GM12878 (cell line): ENCODE data around the gene CASQ1. TPM values are rescaled to one million over a fixed set of nuclear protein-coding genes. Genes with fewer than 3 reads are reported as not detected.
A peak's percentile ranks its signal among the peaks of the same experiment; 100 is the strongest.

Experiments
- ATAC-seq: fragments of 200-7000 bp; cut with Tn5 transposase; 3 replicates; pipeline ENCODE4 v1.9.1; 2020; ENCODE audit warnings: mild to moderate bottlenecking, moderate library complexity
- BruUV-seq: library from RNA; stranded (reverse); fragments of 400-500 nt; replicated peaks from 2 replicates; lab custom pipeline; 2021; lab: Mats Ljungman, UMichigan
- CTCF ChIA-PET: fragments of 300-600 bp; sonication (Branson Sonifier 250); formaldehyde crosslinking; extraction: SDS; loops from one replicate; lab custom pipeline; 2021; ENCODE audit warnings: inconsistent platforms; lab: Yijun Ruan, JAX
- POLR2A ChIA-PET: fragments of 350-600 bp; formaldehyde crosslinking; extraction: SDS; loops from one replicate; lab custom pipeline; 2021; ENCODE audit warnings: inconsistent platforms; lab: Charles Lee
- RAD21 ChIA-PET: fragments of 300-600 bp; sonication (Branson Sonifier 250); formaldehyde crosslinking; loops from one replicate; lab custom pipeline; 2023; ENCODE audit warnings: antibody characterized with exemption; ENCODE audit not compliant: unreplicated experiment; lab: Charles Lee
- SMC1A ChIA-PET: fragments of 300-600 bp; sonication (Branson Sonifier 250); formaldehyde crosslinking; loops from one replicate; lab custom pipeline; 2023; ENCODE audit not compliant: unreplicated experiment, uncharacterized antibody; lab: Charles Lee
- DNase-seq: peaks from one replicate; pipeline ENCODE4 v3.0.0-alpha.2; 2011; ENCODE audit warnings: low read depth, low spot score
- FAIRE-seq: peaks from 3 replicates; lab custom pipeline; 2011; peaks lifted over from hg19 to GRCh38; lab: Jason Lieb, UNC
- H2AFZ ChIP-seq: 2 replicates; pipeline ENCODE4 v1.6.0; 2011; ENCODE audit warnings: low read depth, low read length, control low read depth; ENCODE audit not compliant: control insufficient read depth
- H3K27ac ChIP-seq: 2 replicates; pipeline ENCODE4 v1.5.1; 2011; ENCODE audit warnings: control low read depth; ENCODE audit not compliant: control insufficient read depth, insufficient read depth
- H3K27me3 ChIP-seq, 2 experiments: replicated peaks in 1 of 2; 2 replicates each; pipeline versions ENCODE4 v1.6.0 to v1.6.1; 2011; ENCODE audit warnings: low read length in 1 of 2; ENCODE audit not compliant: control insufficient read depth in 2 of 2, insufficient read depth in 2 of 2
- H3K36me3 ChIP-seq, 2 experiments: 2 replicates each; pipeline ENCODE4 v1.5.1; 2011; ENCODE audit warnings: low read length in 1 of 2; ENCODE audit not compliant: control insufficient read depth in 2 of 2, insufficient read depth in 2 of 2
- H3K4me1 ChIP-seq: 2 replicates; pipeline ENCODE4 v1.6.1; 2011; ENCODE audit warnings: mild to moderate bottlenecking, low read length, moderate library complexity, mixed read lengths; ENCODE audit not compliant: control insufficient read depth, insufficient read depth
- H3K4me2 ChIP-seq: 2 replicates; pipeline ENCODE4 v1.6.0; 2011; ENCODE audit warnings: control low read depth; ENCODE audit not compliant: control insufficient read depth, insufficient read depth
- H3K4me3 ChIP-seq: fragments of 200-600 bp; sonication (generic); 2 replicates; pipeline ENCODE4 v1.5.1; 2016
- H3K79me2 ChIP-seq: 2 replicates; pipeline ENCODE4 v1.6.0; 2011; ENCODE audit warnings: low read length; ENCODE audit not compliant: control insufficient read depth, insufficient read depth
- H3K9ac ChIP-seq: 2 replicates; pipeline ENCODE4 v1.8.0; 2011; ENCODE audit warnings: low read length, control low read depth, mixed read lengths; ENCODE audit not compliant: control insufficient read depth, insufficient read depth
- H3K9me3 ChIP-seq: replicated peaks from 3 replicates; pipeline ENCODE4 v1.5.1; 2011; ENCODE audit warnings: mild to moderate bottlenecking, low read length; ENCODE audit not compliant: control insufficient read depth, insufficient read depth
- H4K20me1 ChIP-seq: 2 replicates; pipeline ENCODE4 v1.6.0; 2011; ENCODE audit not compliant: control insufficient read depth, insufficient read depth
- ASH2L ChIP-seq: fragments of 300-600, 200-600 bp; sonication (generic); IDR thresholded peaks from 2 replicates; pipeline ENCODE4 v1.6.1; 2017; ENCODE audit warnings: low read depth, mild to moderate bottlenecking, borderline replicate concordance
- ESRRA ChIP-seq: IDR thresholded peaks from 2 replicates; pipeline ENCODE4 v1.6.1; 2012; ENCODE audit warnings: mild to moderate bottlenecking, low read length, improper control_type of control experiment
- GATAD2B ChIP-seq: fragments of 450-650 bp; conservative IDR thresholded peaks from 2 replicates; pipeline ENCODE4 v1.6.1; 2017; ENCODE audit warnings: low read depth, mild to moderate bottlenecking, moderate library complexity
- HDGF ChIP-seq: fragments of 450-650 bp; IDR thresholded peaks from 2 replicates; pipeline ENCODE4 v1.6.1; 2016; ENCODE audit warnings: antibody characterized with exemption
- IKZF1 ChIP-seq: fragments of 450-650 bp; conservative IDR thresholded peaks from 2 replicates; pipeline ENCODE4 v1.6.1; 2017; ENCODE audit warnings: antibody characterized with exemption, mild to moderate bottlenecking
- JUND ChIP-seq: IDR thresholded peaks from 2 replicates; pipeline ENCODE4 v1.6.1; 2012; ENCODE audit warnings: low read depth, mild to moderate bottlenecking, low read length, improper control_type of control experiment, moderate library complexity
- MTA2 ChIP-seq: fragments of 450-650 bp; IDR thresholded peaks from 2 replicates; pipeline ENCODE4 v1.6.1; 2016; ENCODE audit warnings: low read depth, mild to moderate bottlenecking, moderate library complexity
- NBN ChIP-seq: fragments of 450-650 bp; IDR thresholded peaks from 2 replicates; pipeline ENCODE4 v1.6.1; 2016
- NR2C2 ChIP-seq: IDR thresholded peaks from 2 replicates; pipeline ENCODE4 v1.6.1; 2011; ENCODE audit warnings: borderline replicate concordance, low read depth; ENCODE audit not compliant: control insufficient read depth, insufficient read length
- RCOR1 ChIP-seq: conservative IDR thresholded peaks from 2 replicates; pipeline ENCODE4 v1.6.1; 2012; ENCODE audit warnings: low read depth, low read length, improper control_type of control experiment
- SREBF2 ChIP-seq: IDR thresholded peaks from 2 replicates; pipeline ENCODE4 v1.6.1; 2012; ENCODE audit warnings: mild to moderate bottlenecking, low read length
- STAT1 ChIP-seq: fragments of 450-650 bp; conservative IDR thresholded peaks from 2 replicates; pipeline ENCODE4 v1.6.1; 2014; ENCODE audit warnings: antibody characterized with exemption, mild to moderate bottlenecking
- TAF1 ChIP-seq: IDR thresholded peaks from 2 replicates; pipeline ENCODE4 v1.6.1; 2011; ENCODE audit warnings: mild to moderate bottlenecking, low read depth, low read length, borderline replicate concordance
- YY1 ChIP-seq: IDR thresholded peaks from 2 replicates; pipeline ENCODE4 v1.6.1; 2011; ENCODE audit warnings: low read depth, mild to moderate bottlenecking, low read length
- ZNF24 ChIP-seq: fragments of 450-650 bp; IDR thresholded peaks from 2 replicates; pipeline ENCODE4 v1.6.1; 2017; ENCODE audit warnings: antibody characterized with exemption, mild to moderate bottlenecking
- ZNF622 ChIP-seq: fragments of 450-650 bp; IDR thresholded peaks from 2 replicates; pipeline ENCODE4 v1.6.1; 2017; ENCODE audit warnings: mild to moderate bottlenecking, inconsistent platforms
- WGBS: methylation state at CpG from one replicate; pipeline ENCODE4 v1.1.6; 2016; ENCODE audit warnings: low lambda C conversion rate; ENCODE audit not compliant: insufficient replicate concordance, insufficient coverage; ENCODE audit errors: missing lambda C conversion rate; 5-methylcytosine and 5-hydroxymethylcytosine counted together
- in situ Hi-C: fragments of 300-500 bp; cut with MboI; formaldehyde crosslinking; loops from 9 replicates; pipeline ENCODE4 v1.14.3; 2018; ENCODE audit warnings: mixed read lengths
- intact Hi-C: fragments of 100-400 bp; cut with micrococcal nuclease; formaldehyde crosslinking; loops from one replicate; pipeline ENCODE4 v1.14.2; 2022; ENCODE audit not compliant: unreplicated experiment
- polyA plus RNA-seq, 11 experiments: library from polyadenylated mRNA; depleted of rRNA in 4 of 11; unstranded in 6 of 11; stranded (reverse) in 5 of 11; fragments of >200 nt; fragmentation: Nextera tagmentation in 4 of 11; fragmentation: Illumina TruSeq in 1 of 11; extraction: Ambion mirVana in 4 of 11; extraction: Trizol in 1 of 11; gene quantifications; 1 replicate in 1 of 11; 2 replicates in 10 of 11; pipeline versions ENCODE4 v1.2.1 to v1.2.3, GENCODE V29; 2011 to 2016; ENCODE audit warnings: inconsistent platforms in 2 of 11, missing spikeins in 2 of 11, low read depth in 1 of 11
- total RNA-seq, 4 experiments: library from RNA; depleted of rRNA in 3 of 4; stranded (reverse); fragments of >200 nt in 3 of 4; fragmentation: Illumina TruSeq in 1 of 4; extraction: Trizol in 1 of 4; gene quantifications; 2 replicates each; pipeline versions ENCODE4 v1.2.1 to v1.2.3, GENCODE V29; 2013 to 2021
- TF ChIP-seq, protein P1 (sequence below): fragments of 150-350 bp; IDR thresholded peaks from 2 replicates; pipeline ENCODE4 v1.6.1; 2014; ENCODE audit warnings: mild to moderate bottlenecking, low read depth, low read length
- TF ChIP-seq, protein P2 (sequence below), 3 experiments: IDR thresholded peaks in 2 of 3; conservative IDR thresholded peaks in 1 of 3; 2 replicates each; pipeline ENCODE4 v1.5.1; 2011; ENCODE audit warnings: low read depth in 3 of 3, low read length in 3 of 3, mild to moderate bottlenecking in 3 of 3, control low read depth in 2 of 3, moderate library complexity in 2 of 3, inconsistent platforms in 1 of 3, mixed read lengths in 1 of 3; ENCODE audit not compliant: control insufficient read depth in 2 of 3, insufficient read depth in 1 of 3; ENCODE audit errors: extremely low read depth in 1 of 3

CASQ1 gene
- total and polyA plus RNA-seq, 10 of the 15 experiments (the other 5 are each of a cell fraction or from before 2014, with no cell fraction given), result 0.10 to 0.77 (median 0.34) TPM

DNA sequence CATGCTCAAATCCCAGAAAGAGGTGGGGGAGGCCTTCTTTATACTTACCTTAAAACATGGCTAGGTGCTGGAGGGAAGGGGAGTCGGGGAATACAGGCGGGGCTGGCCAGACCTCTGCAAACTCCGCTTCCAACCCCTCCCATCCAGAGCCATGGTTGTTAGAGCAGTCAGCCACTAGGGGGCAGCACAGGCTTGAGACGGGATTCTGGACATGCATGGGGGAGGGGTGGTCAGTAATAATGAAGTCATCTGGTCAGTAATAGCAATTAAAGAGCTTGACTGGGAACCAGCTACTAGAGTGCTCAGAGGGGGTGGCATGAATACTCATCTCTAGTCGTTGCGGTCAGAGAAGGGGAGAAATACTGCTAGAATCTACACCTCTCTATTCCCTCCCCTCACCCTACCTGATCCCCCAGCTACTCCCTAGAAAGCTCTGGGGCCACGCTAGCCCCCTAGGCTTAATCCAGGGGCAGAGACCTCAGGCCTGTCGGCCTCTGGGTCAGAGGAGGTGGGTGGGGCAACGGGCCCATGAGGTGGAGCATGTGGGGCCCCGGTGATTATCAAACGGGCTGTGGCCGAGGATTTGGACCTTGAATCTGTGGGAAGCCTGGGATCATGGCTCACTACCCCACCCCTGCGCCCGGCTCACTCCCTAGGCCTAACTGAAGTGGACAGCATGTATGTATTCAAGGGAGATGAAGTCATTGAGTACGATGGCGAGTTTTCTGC is 2.9 kb downstream of the CASQ1 start (continued):
- TF ChIP-seq TAF1 (no peak), YY1 (peak; percentile 88), NBN (peak; percentile 58; the same call in 1 of the 2 replicates), GATAD2B (peak; percentile 62; the same call in 1 of the 2 replicates), JUND (peak; percentile 66; the same call in 1 of the 2 replicates), ESRRA (peak; percentile 58; the same call in 1 of the 2 replicates), MTA2 (peak; percentile 51), IKZF1 (peak; percentile 45; the same call in 1 of the 2 replicates)
- TF ChIP-seq, all 136 proteins: peak for 38

DNA sequence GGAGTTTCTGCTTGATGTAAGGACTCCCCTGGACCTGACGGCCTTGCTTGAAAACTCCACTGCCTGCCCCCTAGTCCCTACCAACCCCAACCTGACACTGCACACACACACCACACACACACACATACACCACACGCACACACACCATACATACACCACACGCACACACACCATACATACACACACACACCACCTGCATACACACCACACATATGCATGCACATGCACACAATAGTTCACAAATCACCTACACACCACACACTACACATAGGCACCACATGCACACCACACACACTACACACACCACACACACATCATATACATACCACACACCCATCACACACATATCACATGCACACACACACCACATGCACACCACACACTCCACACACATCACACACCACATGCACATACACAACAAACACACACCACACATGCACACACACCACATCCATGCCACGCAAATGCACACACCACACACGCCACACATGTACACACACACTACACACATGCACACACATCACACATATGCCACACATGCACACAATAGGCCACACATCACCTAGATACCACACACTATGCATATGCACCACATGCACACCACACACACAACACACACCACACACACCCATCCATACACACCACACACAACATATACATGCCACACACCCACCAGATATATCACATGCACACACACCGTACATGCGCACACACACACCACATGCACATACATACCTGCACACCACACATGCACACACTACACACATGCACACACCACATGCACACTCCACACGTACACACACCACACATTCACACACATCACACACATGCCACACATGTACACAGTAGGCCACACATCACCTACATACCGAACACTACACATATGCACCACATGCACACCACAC is 3.7 kb downstream of the CASQ1 start:
- Histone ChIP-seq H4K20me1 (no peaks in the 10 kb centered on the region), H3K36me3 (no peaks in the 10 kb centered on the region), H3K4me3 (no peak overlapping the region), H3K79me2 (no peaks in the 10 kb centered on the region), H3K9me3 (no peaks in the 10 kb centered on the region), H3K27ac (no peak overlapping the region), H3K4me2 (no peak overlapping the region), H3K27me3 (peaks cover 0 to 3% of the 10 kb centered on the region in 2 experiments; a peak in 1 of 4 replicates), H3K4me1 (peaks cover 17% of the 10 kb centered on the region), H2AFZ (no peak overlapping the region), H3K9ac (no peak overlapping the region)
- no TSS peak for BruUV-seq
- FAIRE-seq, result peak; percentile 86
- in situ Hi-C loops, result loop anchor here (5.0 kb wide), 1 partner anchor 98 kb away; no protein-coding TSS in a partner anchor
- no peak for ATAC-seq
- DNase-seq, result no peak
- intact Hi-C loops, result loop anchor here (1.0 to 5.0 kb wide), 6 partner anchors 25 to 413 kb away; no protein-coding TSS in a partner anchor
- ChIA-PET RAD21 (interaction anchor here (0.6 to 5.4 kb wide), 48 partner anchors 9 to 384 kb away, joined by 3 to 128 read pairs (median 4); partner anchors contain the start of genes DCAF8 and PEX19), CTCF (interaction anchor here (0.5 to 8.7 kb wide), 55 partner anchors 9 to 415 kb away, joined by 3 to 273 read pairs (median 5); partner anchors contain the start of genes DCAF8 and PEX19), POLR2A (interaction anchor here (1.0 to 2.1 kb wide), 4 partner anchors 10 to 97 kb away, joined by 4 to 10 read pairs (median 6); no protein-coding TSS in a partner anchor), SMC1A (interaction anchor here (0.6 to 5.6 kb wide), 43 partner anchors 7 to 416 kb away, joined by 3 to 123 read pairs (median 5); partner anchors contain the start of genes ATP1A4, DCAF8, IGSF8 and PEX19)
- 67% methylated on average over 9 of the region's 9 CpGs for WGBS
- TF ChIP-seq STAT1 (no peak), ZNF622 (no peak), SREBF2 (no peak), ZNF24 (no peak), RCOR1 (no peak), HDGF (peak; percentile 85), NR2C2 (peak; percentile 51), ASH2L (no peak), MTA2 (no peak)
- TF ChIP-seq, protein P1, sequence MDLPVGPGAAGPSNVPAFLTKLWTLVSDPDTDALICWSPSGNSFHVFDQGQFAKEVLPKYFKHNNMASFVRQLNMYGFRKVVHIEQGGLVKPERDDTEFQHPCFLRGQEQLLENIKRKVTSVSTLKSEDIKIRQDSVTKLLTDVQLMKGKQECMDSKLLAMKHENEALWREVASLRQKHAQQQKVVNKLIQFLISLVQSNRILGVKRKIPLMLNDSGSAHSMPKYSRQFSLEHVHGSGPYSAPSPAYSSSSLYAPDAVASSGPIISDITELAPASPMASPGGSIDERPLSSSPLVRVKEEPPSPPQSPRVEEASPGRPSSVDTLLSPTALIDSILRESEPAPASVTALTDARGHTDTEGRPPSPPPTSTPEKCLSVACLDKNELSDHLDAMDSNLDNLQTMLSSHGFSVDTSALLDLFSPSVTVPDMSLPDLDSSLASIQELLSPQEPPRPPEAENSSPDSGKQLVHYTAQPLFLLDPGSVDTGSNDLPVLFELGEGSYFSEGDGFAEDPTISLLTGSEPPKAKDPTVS, result no peak
- TF ChIP-seq, protein P2, sequence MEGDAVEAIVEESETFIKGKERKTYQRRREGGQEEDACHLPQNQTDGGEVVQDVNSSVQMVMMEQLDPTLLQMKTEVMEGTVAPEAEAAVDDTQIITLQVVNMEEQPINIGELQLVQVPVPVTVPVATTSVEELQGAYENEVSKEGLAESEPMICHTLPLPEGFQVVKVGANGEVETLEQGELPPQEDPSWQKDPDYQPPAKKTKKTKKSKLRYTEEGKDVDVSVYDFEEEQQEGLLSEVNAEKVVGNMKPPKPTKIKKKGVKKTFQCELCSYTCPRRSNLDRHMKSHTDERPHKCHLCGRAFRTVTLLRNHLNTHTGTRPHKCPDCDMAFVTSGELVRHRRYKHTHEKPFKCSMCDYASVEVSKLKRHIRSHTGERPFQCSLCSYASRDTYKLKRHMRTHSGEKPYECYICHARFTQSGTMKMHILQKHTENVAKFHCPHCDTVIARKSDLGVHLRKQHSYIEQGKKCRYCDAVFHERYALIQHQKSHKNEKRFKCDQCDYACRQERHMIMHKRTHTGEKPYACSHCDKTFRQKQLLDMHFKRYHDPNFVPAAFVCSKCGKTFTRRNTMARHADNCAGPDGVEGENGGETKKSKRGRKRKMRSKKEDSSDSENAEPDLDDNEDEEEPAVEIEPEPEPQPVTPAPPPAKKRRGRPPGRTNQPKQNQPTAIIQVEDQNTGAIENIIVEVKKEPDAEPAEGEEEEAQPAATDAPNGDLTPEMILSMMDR (IDR thresholded peaks at IDR 0.05 in 2 of 3, conservative IDR thresholded peaks at IDR 0.05 in 1 of 3; ENCODE audit: control insufficient read depth in 2 of 3, extremely low read depth in 1 of 3, insufficient read depth in 1 of 3, low read depth in 3 of 3, low read length in 3 of 3), result no peak
